ENCODE data around the gene MROH9.

- TF ChIP-seq CTCF (IDR thresholded peaks at IDR 0.05) (no peak), POLR2A (IDR thresholded peaks at IDR 0.05) (no peak), EP300 (IDR thresholded peaks at IDR 0.05) (no peak)
Observed at GRCh38 chr1:171062902-171063301, 127.6 kb downstream of the MROH9 start.

All from tibial nerve (tissue), 4 donors.